Osteocyte (in vitro differentiated cells): Measurements from ENCODE around the gene CTNNA1. TPM values are rescaled to one million over a fixed set of nuclear protein-coding genes. Genes with fewer than 3 reads are reported as not detected.

ENCODE experiments used
- DNase-seq: peaks from one replicate; pipeline ENCODE4 v3.0.0; 2021; ENCODE audit warnings: mixed read lengths; ENCODE audit not compliant: unreplicated experiment; ENCODE audit errors: extremely low spot score
- H3K27ac Mint-ChIP-seq: one replicate; pipeline ENCODE4 v1.8.0; 2021; ENCODE audit warnings: mild to moderate bottlenecking, mixed read lengths; ENCODE audit not compliant: unreplicated experiment
- H3K27me3 Mint-ChIP-seq: one replicate; pipeline ENCODE4 v1.8.0; 2021; ENCODE audit warnings: mixed read lengths; ENCODE audit not compliant: unreplicated experiment
- H3K36me3 Mint-ChIP-seq: one replicate; pipeline ENCODE4 v1.8.0; 2021; ENCODE audit warnings: mixed read lengths; ENCODE audit not compliant: unreplicated experiment
- H3K4me1 Mint-ChIP-seq: one replicate; pipeline ENCODE4 v1.8.0; 2021; ENCODE audit warnings: mixed read lengths; ENCODE audit not compliant: unreplicated experiment
- H3K4me3 Mint-ChIP-seq: one replicate; pipeline ENCODE4 v1.8.0; 2021; ENCODE audit warnings: mild to moderate bottlenecking, moderate library complexity, mixed read lengths; ENCODE audit not compliant: unreplicated experiment
- H3K9me3 Mint-ChIP-seq: one replicate; pipeline ENCODE4 v1.8.0; 2021; ENCODE audit warnings: mixed read lengths; ENCODE audit not compliant: unreplicated experiment
- total RNA-seq: library from RNA; stranded (reverse); gene quantifications from 2 replicates; pipeline ENCODE4 v1.2.1, GENCODE V29; 2021
- TF ChIP-seq, protein P1 (sequence below): fragments of 200-600 bp; sonication (generic); IDR thresholded peaks from 2 replicates; pipeline ENCODE4 v1.5.0; 2021; ENCODE audit warnings: antibody characterized with exemption, mild to moderate bottlenecking, moderate library complexity

Gene CTNNA1
- total RNA-seq, 1 donor from 2014 or later, result 375 TPM

DNA sequence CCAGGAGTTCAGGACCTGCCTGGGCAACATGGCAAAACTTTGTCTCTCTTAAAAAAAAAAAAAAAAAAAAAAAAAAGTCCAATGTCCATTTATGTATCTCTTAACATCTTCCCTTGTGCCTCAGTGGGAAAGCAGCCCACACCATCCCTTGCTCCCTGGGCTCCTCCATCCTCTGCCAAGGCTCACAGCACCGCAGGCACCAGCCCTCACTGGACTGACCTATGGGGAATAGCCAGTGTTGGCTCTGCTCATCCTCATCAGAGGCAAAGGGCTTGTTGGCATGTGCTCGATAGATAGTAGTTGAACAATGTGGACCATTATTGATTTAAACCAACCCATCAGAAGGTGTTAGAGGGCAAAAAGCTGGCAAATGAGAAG lies 183.7 kb downstream of the CTNNA1 start:
- no peak overlapping the region for H3K4me3 Mint-ChIP-seq
- H3K4me1 Mint-ChIP-seq, result peaks cover 2% of the 10 kb centered on the region
- H3K9me3 Mint-ChIP-seq, result peaks cover 6% of the 10 kb centered on the region
- peaks cover 39% of the 10 kb centered on the region for H3K36me3 Mint-ChIP-seq
- no peaks in the 10 kb centered on the region for H3K27me3 Mint-ChIP-seq
- H3K27ac Mint-ChIP-seq, result peak overlapping the region; percentile 48
- no peak for DNase-seq
- TF ChIP-seq, protein P1, sequence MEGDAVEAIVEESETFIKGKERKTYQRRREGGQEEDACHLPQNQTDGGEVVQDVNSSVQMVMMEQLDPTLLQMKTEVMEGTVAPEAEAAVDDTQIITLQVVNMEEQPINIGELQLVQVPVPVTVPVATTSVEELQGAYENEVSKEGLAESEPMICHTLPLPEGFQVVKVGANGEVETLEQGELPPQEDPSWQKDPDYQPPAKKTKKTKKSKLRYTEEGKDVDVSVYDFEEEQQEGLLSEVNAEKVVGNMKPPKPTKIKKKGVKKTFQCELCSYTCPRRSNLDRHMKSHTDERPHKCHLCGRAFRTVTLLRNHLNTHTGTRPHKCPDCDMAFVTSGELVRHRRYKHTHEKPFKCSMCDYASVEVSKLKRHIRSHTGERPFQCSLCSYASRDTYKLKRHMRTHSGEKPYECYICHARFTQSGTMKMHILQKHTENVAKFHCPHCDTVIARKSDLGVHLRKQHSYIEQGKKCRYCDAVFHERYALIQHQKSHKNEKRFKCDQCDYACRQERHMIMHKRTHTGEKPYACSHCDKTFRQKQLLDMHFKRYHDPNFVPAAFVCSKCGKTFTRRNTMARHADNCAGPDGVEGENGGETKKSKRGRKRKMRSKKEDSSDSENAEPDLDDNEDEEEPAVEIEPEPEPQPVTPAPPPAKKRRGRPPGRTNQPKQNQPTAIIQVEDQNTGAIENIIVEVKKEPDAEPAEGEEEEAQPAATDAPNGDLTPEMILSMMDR, result no peak

DNA sequence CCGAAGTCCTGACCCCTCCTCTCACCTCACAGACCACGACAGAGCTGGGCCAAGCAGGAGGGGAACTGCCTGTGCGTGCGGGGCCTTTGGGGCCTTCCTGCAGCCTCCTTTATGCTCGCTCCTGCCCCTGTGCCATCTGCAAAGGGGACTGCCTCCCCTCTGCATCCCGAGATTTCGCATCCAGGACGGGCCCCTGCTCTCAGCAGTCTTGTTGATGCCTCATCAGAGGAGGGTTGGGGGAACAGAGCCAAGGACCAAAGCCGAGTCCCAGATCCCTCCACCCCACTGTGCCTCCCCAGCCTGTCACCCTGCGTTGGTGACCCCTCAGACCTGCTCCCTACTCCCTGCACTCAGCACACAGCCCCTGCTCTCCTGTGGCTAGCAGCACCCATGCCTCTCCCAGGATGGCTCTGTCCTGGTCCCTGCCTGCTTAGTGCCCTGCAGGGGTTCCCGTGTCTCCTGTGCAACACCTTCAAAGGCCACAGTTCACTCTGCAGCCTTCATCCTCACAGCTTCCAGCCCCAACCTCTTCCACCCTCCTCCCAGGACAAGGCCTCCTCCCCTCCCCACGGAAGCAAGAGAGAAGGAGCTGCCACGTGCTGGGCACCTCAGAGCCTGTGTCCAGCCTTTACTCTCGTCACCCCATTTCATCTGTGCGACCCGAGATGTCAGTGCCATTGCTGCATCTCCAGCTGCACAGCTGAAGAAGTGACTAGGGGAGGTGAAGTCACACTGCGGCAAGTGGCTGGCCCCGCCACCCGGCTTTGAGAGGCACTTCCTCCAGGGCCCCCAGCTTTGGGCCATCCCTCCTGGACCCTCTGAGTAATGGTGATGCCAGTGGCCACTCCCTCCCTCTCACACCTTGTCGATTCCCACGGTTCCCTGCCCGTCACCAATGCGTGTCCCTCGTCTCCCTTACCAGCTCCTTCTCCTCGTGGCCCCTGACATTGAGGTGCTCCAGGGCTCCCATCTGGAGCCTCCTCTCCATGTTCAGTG lies 184.5 kb downstream of the CTNNA1 start:
- no peak overlapping the region for H3K27ac Mint-ChIP-seq
- no peak overlapping the region for H3K4me3 Mint-ChIP-seq
- H3K4me1 Mint-ChIP-seq, result peaks cover 2% of the 10 kb centered on the region
- peaks cover 6% of the 10 kb centered on the region for H3K9me3 Mint-ChIP-seq
- TF ChIP-seq, protein P1, result no peak
- H3K36me3 Mint-ChIP-seq, result peaks cover 33% of the 10 kb centered on the region
- peak; percentile 76 for DNase-seq
- no peaks in the 10 kb centered on the region for H3K27me3 Mint-ChIP-seq

DNA sequence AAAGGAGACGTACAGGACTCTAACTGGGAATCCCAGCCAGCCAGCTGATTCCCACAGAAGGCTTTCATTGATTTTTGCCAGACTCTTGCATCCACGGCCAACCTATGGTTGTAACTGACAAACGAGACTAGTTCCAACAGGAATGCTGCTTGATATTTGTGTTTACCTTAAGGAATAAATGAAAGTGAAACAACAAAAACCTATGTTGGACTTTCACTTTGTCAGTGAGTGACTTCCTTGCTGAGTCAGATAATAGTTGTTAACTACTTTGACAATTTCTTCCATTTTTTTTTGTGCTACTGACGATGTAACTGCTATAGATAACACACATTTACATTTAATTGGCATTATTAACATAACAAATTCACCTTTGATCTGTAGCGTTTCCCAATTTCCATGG lies 185.3 kb downstream of the CTNNA1 start:
- H3K27me3 Mint-ChIP-seq, result no peaks in the 10 kb centered on the region
- no peak overlapping the region for H3K27ac Mint-ChIP-seq
- no peak for DNase-seq
- H3K4me3 Mint-ChIP-seq, result no peak overlapping the region
- peaks cover 28% of the 10 kb centered on the region for H3K36me3 Mint-ChIP-seq
- peaks cover 2% of the 10 kb centered on the region for H3K4me1 Mint-ChIP-seq
- peaks cover 6% of the 10 kb centered on the region for H3K9me3 Mint-ChIP-seq
- TF ChIP-seq, protein P1, result no peak

DNA sequence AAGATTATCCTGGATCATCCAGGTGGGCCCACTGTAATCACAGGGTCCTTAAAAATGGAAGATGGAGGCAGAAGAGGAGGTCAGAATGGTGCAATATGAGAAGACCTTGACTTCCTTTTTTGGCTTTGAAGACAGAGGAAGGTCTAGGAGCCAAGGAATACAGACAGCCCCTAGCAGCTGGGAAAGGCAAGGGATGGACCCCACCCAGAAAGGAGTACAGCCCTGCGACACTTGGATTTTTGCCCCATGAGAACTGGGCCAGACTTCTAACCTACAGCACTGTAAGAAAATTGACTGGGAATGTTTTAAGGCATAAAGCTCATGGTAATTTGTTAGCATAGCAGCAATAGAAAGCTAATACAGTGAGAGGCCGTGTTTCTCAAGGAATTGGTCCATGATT lies 188.8 kb downstream of the CTNNA1 start:
- H3K27me3 Mint-ChIP-seq, result no peaks in the 10 kb centered on the region
- no peak overlapping the region for H3K27ac Mint-ChIP-seq
- H3K36me3 Mint-ChIP-seq, result peaks cover 7% of the 10 kb centered on the region
- TF ChIP-seq, protein P1, result no peak
- peaks cover 6% of the 10 kb centered on the region for H3K9me3 Mint-ChIP-seq
- peaks cover 2% of the 10 kb centered on the region for H3K4me1 Mint-ChIP-seq
- H3K4me3 Mint-ChIP-seq, result no peak overlapping the region
- DNase-seq, result no peak

DNA sequence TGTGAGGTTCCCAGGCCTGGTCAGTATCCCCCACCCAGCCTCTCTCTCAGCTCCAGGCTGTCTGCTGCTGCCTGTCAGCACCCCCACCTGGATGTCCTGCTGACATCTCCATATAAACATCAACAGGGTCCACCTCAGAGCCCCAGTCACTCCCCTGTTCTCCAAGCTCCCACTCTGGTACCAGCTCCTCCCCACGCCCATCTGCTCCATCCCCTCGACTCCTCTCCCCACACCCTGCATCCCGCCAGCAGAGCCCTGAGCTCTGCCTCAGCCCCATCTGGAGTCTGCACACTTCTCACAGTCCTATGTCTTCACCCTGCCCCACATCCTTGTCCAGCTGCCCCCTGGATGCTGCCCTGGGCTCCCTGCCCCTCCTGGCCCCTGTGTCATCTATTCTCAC lies 189.6 kb downstream of the CTNNA1 start:
- peaks cover 2% of the 10 kb centered on the region for H3K4me1 Mint-ChIP-seq
- no peak overlapping the region for H3K27ac Mint-ChIP-seq
- H3K9me3 Mint-ChIP-seq, result peaks cover 6% of the 10 kb centered on the region
- no peak for DNase-seq
- H3K27me3 Mint-ChIP-seq, result no peaks in the 10 kb centered on the region
- peaks cover 7% of the 10 kb centered on the region for H3K36me3 Mint-ChIP-seq
- TF ChIP-seq, protein P1, result no peak
- H3K4me3 Mint-ChIP-seq, result no peak overlapping the region
